B cell (primary cell): ENCODE data around the gene ADAMTSL1. TPM values are rescaled to one million over a fixed set of nuclear protein-coding genes. Genes with fewer than 3 reads are reported as not detected.

Source experiments
- ATAC-seq: fragments of 200-7000 bp; cut with Tn5 transposase; one replicate; pipeline ENCODE4 v1.10.0; 2021; ENCODE audit warnings: low read depth, mild to moderate bottlenecking, moderate number of reproducible peaks, moderate library complexity
- CTCF ChIA-PET: fragments of 350-600 bp; sonication (Branson Sonifier 250); formaldehyde crosslinking; loops from one replicate; lab custom pipeline; 2021; ENCODE audit warnings: antibody characterized with exemption, inconsistent platforms; lab: Charles Lee
- POLR2A ChIA-PET: fragments of 350-600 bp; sonication (Branson Sonifier 250); formaldehyde crosslinking; loops from one replicate; lab custom pipeline; 2021; ENCODE audit warnings: antibody characterized with exemption; lab: Charles Lee
- DNase-seq: peaks from one replicate; pipeline ENCODE4 v3.0.0; 2013
- H2AFZ ChIP-seq: 2 replicates; pipeline ENCODE4 v1.6.1; 2012; ENCODE audit warnings: mild to moderate bottlenecking, low read depth, low read length; ENCODE audit not compliant: insufficient read depth, poor library complexity, severe bottlenecking
- H3K27ac ChIP-seq, 2 donors: 1 replicate in 1 of 2; 2 replicates in 1 of 2; pipeline ENCODE4 v1.5.1; 2012 to 2013; ENCODE audit warnings: low read length in 2 of 2, mild to moderate bottlenecking in 2 of 2, moderate library complexity in 1 of 2
- H3K27me3 ChIP-seq, 4 experiments: fragments of 200-600 bp in 1 of 4; sonication (generic) in 1 of 4; replicated peaks in 1 of 4; 1 replicate in 2 of 4; 2 replicates in 2 of 4; pipeline versions ENCODE4 v1.6.1 to v1.7.0; 2013 to 2016; ENCODE audit warnings: low read length in 3 of 4, mild to moderate bottlenecking in 2 of 4, mixed read lengths in 1 of 4, moderate library complexity in 1 of 4; ENCODE audit not compliant: insufficient read depth in 4 of 4, control insufficient read depth in 3 of 4; ENCODE audit errors: control extremely low read depth in 1 of 4
- H3K36me3 ChIP-seq, 2 experiments: replicated peaks in 1 of 2; 1 replicate in 1 of 2; 2 replicates in 1 of 2; pipeline versions ENCODE4 v1.6.1 to v1.7.1; 2013; ENCODE audit warnings: low read length in 1 of 2; ENCODE audit not compliant: insufficient read depth in 2 of 2, control insufficient read depth in 1 of 2; ENCODE audit errors: control extremely low read depth in 1 of 2, extremely low read depth in 1 of 2
- H3K4me1 ChIP-seq, 2 donors: fragments of 200-600 bp in 1 of 2; sonication (generic) in 1 of 2; 1 replicate in 1 of 2; 2 replicates in 1 of 2; pipeline versions ENCODE4 v1.5.1 to v1.6.1; 2013 to 2017; ENCODE audit warnings: low read length in 2 of 2; ENCODE audit not compliant: control insufficient read depth in 2 of 2, insufficient read depth in 2 of 2
- H3K4me2 ChIP-seq: replicated peaks from 2 replicates; pipeline ENCODE3; 2012; ENCODE audit warnings: mild to moderate bottlenecking, low read depth, low read length; ENCODE audit not compliant: poor library complexity, severe bottlenecking
- H3K4me3 ChIP-seq, 5 experiments: fragments of 200-600 bp in 1 of 5; sonication (generic) in 1 of 5; 1 replicate in 3 of 5; 2 replicates in 2 of 5; pipeline versions ENCODE4 v1.5.1 to v1.7.0; 2011 to 2016; ENCODE audit warnings: low read length in 4 of 5, mild to moderate bottlenecking in 4 of 5, low read depth in 2 of 5, control low read depth in 1 of 5, moderate library complexity in 1 of 5; ENCODE audit not compliant: insufficient read depth in 1 of 5; ENCODE audit errors: control extremely low read depth in 1 of 5, extremely low read depth in 1 of 5
- H3K79me2 ChIP-seq: fragments of 200-600 bp; sonication (generic); one replicate; pipeline ENCODE4 v1.6.0; 2016; ENCODE audit warnings: low read length; ENCODE audit not compliant: control insufficient read depth, insufficient read depth
- H3K9ac ChIP-seq: fragments of 200-600 bp; sonication (generic); 2 replicates; pipeline ENCODE4 v1.6.1; 2017; ENCODE audit warnings: mild to moderate bottlenecking, low read length, moderate library complexity
- H3K9me3 ChIP-seq, 3 donors: one replicate each; pipeline versions ENCODE4 v1.6.1 to v1.7.1; 2013; ENCODE audit warnings: low read length in 2 of 3; ENCODE audit not compliant: control insufficient read depth in 2 of 3, insufficient read depth in 1 of 3; ENCODE audit errors: control extremely low read depth in 1 of 3
- H4K20me1 ChIP-seq: 2 replicates; pipeline ENCODE4 v1.6.0; 2012; ENCODE audit warnings: mild to moderate bottlenecking, low read length; ENCODE audit not compliant: insufficient read depth, control insufficient read depth, poor library complexity, severe bottlenecking
- H3K27ac Mint-ChIP-seq: one replicate; pipeline ENCODE4 v1.8.0; 2021; ENCODE audit warnings: mixed read lengths
- H3K27me3 Mint-ChIP-seq: one replicate; pipeline ENCODE4 v1.8.0; 2021; ENCODE audit warnings: mixed read lengths
- H3K4me1 Mint-ChIP-seq: one replicate; pipeline ENCODE4 v1.8.0; 2021; ENCODE audit warnings: mixed read lengths
- H3K4me3 Mint-ChIP-seq: one replicate; pipeline ENCODE4 v1.8.0; 2021; ENCODE audit warnings: mixed read lengths
- H3K9me3 Mint-ChIP-seq: one replicate; pipeline ENCODE4 v1.8.0; 2022; ENCODE audit warnings: mixed read lengths; ENCODE audit not compliant: insufficient read depth
- EZH2 ChIP-seq: IDR thresholded peaks from 2 replicates; pipeline ENCODE4 v1.6.1; 2012; ENCODE audit warnings: borderline replicate concordance, low read depth, mild to moderate bottlenecking, moderate library complexity, low read length; ENCODE audit not compliant: insufficient read depth, poor library complexity, severe bottlenecking
- WGBS: methylation state at CpG from one replicate; pipeline ENCODE4 v1.1.5; 2013; ENCODE audit warnings: missing lambda C conversion rate; ENCODE audit not compliant: insufficient coverage; 5-methylcytosine and 5-hydroxymethylcytosine counted together
- intact Hi-C: fragments of 100-400 bp; cut with micrococcal nuclease; formaldehyde crosslinking; loops from one replicate; pipeline ENCODE4 v1.10.0; 2022
- polyA plus RNA-seq: library from polyadenylated mRNA; depleted of rRNA; stranded (reverse); fragments of >200 nt; gene quantifications from 2 replicates; pipeline ENCODE4 v1.2.3, GENCODE V29; 2012
- total RNA-seq, 2 donors: library from RNA; stranded (reverse); fragments of 120-200 nt in 1 of 2; gene quantifications; 1 replicate in 1 of 2; 2 replicates in 1 of 2; pipeline versions ENCODE4 v1.2.3 to v1.2.4, GENCODE V29; 2013 to 2022
- TF ChIP-seq, protein P1 (sequence below): fragments of 200-600 bp; IDR thresholded peaks from one replicate; pipeline ENCODE4 v1.8.0; 2022; ENCODE audit warnings: antibody characterized with exemption, mild to moderate bottlenecking

ADAMTSL1 gene
- total and polyA plus RNA-seq, 2 donors (not counting 1 experiment from before 2014, with no cell fraction given), result not detected

DNA sequence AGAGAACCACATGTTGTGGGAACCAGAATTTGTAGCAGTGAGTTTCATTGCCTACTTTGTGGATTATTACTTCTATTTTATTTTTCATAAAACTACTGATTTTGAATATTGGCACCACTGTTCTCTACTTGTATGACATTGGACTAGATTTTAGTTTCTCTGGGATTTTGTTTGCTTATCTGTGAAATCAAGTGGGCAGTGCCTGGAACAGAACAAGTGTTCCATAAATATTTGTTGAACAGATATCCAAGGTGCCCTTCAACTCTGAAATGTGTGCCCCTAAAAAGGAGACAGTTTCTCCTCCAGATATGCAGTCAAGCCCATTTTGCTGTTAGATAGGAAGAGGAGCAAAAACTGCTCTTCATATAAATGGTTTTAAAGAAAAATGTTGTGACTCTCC is 42.6 kb downstream of the ADAMTSL1 start:
- intact Hi-C loops, result no loop called here
- Histone ChIP-seq H3K4me2 (no peak overlapping the region), H3K4me3 (no peak overlapping the region), H2AFZ (no peak overlapping the region), H3K79me2 (no peaks in the 10 kb centered on the region), H3K9ac (no peak overlapping the region), H4K20me1 (no peaks in the 10 kb centered on the region), H3K27ac (no peak overlapping the region), H3K27me3 (no peaks in the 10 kb centered on the region), H3K4me1 (no peaks in the 10 kb centered on the region), H3K36me3 (no peaks in the 10 kb centered on the region), H3K9me3 (peaks cover 0 to 2% (median 0%) of the 10 kb centered on the region in 3 donors)
- H3K27ac Mint-ChIP-seq, result no peak overlapping the region
- TF ChIP-seq EZH2, result no peak
- ChIA-PET POLR2A (no interaction called here), CTCF (no interaction called here)
- no peak overlapping the region for H3K4me3 Mint-ChIP-seq
- no peak for DNase-seq
- no peaks in the 10 kb centered on the region for H3K27me3 Mint-ChIP-seq
- H3K9me3 Mint-ChIP-seq, result no peaks in the 10 kb centered on the region
- ATAC-seq, result no peak
- no peaks in the 10 kb centered on the region for H3K4me1 Mint-ChIP-seq

DNA sequence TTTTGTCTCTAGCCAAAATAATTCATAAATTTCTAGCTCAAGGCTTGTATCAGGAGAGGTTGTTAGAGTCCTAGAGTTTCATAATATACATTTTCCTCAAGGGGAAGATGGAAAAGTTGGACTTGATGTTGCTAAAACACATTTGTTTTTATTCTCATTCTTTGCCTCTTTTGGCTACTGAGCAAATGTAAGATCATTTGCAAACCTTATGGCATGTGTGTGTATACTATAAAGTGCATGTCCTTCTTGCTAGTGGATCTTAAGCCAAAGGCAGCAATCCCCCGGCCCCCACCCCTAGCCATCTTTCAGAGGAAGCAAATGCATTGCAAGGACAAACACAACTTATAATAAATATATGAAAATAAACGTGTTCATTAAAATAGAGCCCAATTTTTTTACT is 43.0 kb downstream of the ADAMTSL1 start:
- Mint-ChIP-seq H3K27ac (no peak overlapping the region), H3K4me3 (no peak overlapping the region), H3K27me3 (no peaks in the 10 kb centered on the region), H3K9me3 (no peaks in the 10 kb centered on the region), H3K4me1 (no peaks in the 10 kb centered on the region)
- Histone ChIP-seq H3K27me3 (no peaks in the 10 kb centered on the region), H3K79me2 (no peaks in the 10 kb centered on the region), H3K27ac (no peak overlapping the region), H3K4me3 (no peak overlapping the region), H4K20me1 (no peaks in the 10 kb centered on the region), H3K4me2 (no peak overlapping the region), H3K9ac (no peak overlapping the region), H3K36me3 (no peaks in the 10 kb centered on the region), H2AFZ (no peak overlapping the region), H3K9me3 (peaks cover 0 to 2% (median 0%) of the 10 kb centered on the region in 3 donors), H3K4me1 (no peaks in the 10 kb centered on the region)
- DNase-seq, result no peak
- CTCF ChIA-PET, result no interaction called here
- WGBS, result no CpG with 5 or more reads among the region's 2 CpGs
- TF ChIP-seq, protein P1, sequence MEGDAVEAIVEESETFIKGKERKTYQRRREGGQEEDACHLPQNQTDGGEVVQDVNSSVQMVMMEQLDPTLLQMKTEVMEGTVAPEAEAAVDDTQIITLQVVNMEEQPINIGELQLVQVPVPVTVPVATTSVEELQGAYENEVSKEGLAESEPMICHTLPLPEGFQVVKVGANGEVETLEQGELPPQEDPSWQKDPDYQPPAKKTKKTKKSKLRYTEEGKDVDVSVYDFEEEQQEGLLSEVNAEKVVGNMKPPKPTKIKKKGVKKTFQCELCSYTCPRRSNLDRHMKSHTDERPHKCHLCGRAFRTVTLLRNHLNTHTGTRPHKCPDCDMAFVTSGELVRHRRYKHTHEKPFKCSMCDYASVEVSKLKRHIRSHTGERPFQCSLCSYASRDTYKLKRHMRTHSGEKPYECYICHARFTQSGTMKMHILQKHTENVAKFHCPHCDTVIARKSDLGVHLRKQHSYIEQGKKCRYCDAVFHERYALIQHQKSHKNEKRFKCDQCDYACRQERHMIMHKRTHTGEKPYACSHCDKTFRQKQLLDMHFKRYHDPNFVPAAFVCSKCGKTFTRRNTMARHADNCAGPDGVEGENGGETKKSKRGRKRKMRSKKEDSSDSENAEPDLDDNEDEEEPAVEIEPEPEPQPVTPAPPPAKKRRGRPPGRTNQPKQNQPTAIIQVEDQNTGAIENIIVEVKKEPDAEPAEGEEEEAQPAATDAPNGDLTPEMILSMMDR, result no peak
- no peak for TF ChIP-seq EZH2
- POLR2A ChIA-PET, result no interaction called here
- no peak for ATAC-seq
- intact Hi-C loops, result no loop called here
